NCI-H460 (cell line): ENCODE data around the gene C5orf22. TPM values are rescaled to one million over a fixed set of nuclear protein-coding genes. Genes with fewer than 3 reads are reported as not detected.
A peak's percentile ranks its signal among the peaks of the same experiment; 100 is the strongest.
"Not testable (repeated sequence)": the region's sequence is repeated elsewhere in the genome, so short reads cannot be mapped to it uniquely, and the experiment has no call there.

Experiments
- DNase-seq: peaks from one replicate; pipeline ENCODE4 v3.0.0-alpha.2; 2016; ENCODE audit warnings: low read depth; ENCODE audit errors: extremely low read depth
- polyA plus RNA-seq: library from polyadenylated mRNA; depleted of rRNA; stranded (reverse); fragments of >200 nt; gene quantifications from 2 replicates; pipeline ENCODE4 v1.2.3, GENCODE V29; 2014; cell fraction: nucleus; rRNA removed
- total RNA-seq: library from RNA; depleted of rRNA; stranded (reverse); fragments of >200 nt; shearing (Covaris generic); gene quantifications from 2 replicates; pipeline ENCODE4 v1.2.3, GENCODE V29; 2014; rRNA removed

C5orf22 gene
- total RNA-seq: 24.9 and 31.0 TPM in 2 replicates
- polyA plus RNA-seq: 14.1 and 17.5 TPM in 2 replicates

DNA sequence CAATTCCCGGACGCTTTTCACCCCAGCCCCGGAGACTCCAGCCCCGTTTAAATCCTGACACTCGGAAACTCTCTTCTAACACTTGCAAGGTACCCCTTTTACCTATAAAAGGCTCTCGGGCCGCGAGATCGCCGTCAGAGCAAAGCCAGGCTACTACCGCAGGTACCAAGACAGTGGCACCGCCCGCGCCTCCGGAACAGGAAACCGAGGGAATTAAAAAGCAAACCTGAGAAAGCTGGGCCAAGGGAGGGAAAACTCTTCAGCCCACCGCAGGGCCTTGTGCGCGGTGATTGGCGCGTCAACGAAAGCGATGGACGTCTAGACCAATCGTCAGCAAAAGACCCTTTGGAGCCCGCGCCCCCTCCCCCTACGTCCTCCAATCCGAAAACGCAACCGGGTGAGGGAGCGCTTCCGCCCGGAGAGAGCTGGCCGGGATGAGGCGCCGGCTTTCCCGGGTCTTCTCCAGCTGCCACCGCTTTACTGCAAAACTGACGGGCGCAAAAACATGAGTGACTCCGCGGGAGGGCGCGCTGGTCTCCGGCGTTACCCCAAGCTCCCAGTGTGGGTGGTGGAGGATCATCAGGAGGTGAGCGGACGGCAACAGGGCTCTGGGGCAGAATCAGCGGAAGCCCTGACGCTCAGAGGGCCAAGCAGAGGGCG, at the start of gene C5orf22, which contains the start of gene DROSHA:
TSS of gene C5orf22 (plus strand) at position 414 of the 660 bp plus-strand sequence. CDS start at position 506, 92 bp downstream.
TSS of gene DROSHA (minus strand) at position 206 of the 660 bp plus-strand sequence. CDS start 3,034 bp downstream, outside the sequence.
- DNase-seq: peak; percentile 96

DNA sequence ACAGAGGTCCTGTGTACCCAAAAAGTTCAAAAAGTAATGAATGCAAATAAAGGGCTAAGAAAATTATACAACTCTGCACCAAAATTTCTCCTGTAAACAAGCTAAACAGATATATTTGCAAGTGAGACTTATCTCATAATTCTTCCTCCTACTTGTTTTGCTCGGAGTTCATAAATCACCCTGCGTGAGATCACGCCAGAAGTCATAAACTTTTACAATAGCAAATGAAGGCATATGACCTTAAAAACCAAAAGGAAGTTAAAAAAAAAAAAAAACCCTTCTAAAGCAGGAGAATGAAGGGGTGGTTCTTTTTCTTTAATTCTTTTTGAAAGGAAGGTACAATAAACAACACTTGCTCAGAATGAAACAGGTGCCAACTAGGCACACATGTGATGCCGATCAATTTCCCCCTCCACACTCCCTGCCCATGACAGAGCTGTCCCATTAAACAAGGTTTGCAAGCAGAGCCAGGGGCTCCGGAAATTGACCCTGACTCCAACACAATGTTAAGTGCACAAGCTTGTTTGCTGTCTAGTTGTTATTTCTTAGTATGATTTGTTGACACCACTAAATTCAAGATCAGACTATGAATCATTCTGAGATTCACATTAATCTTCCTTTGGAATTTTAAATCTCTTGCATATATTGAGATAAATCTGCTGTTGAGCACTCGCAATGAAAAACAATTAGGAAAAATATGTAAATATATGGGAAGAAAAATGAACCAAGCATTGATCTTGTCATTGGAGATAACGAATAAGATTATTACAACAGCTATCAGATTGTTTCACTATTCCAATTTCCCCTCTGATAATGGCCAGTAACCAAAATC, 46.5 kb upstream of the C5orf22 start:
- DNase-seq: no peak

DNA sequence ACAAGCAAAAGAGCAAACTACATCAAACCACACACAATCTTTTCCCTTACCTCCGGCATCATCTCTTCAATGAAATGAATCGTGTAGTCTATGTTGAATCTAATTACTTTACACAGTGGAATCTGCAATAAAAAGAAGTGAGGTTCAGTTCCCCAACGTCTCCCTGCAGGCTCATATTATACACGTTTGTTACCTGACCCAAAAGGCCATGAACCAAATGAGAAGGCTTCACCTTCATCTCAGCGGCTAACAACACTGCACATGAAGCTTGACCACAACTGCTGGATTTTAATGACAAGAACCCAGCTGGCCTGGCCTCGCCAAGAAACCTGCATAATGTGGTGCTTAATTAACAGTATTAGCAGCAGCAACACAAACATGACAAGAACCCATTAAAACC, 45.7 kb upstream of the C5orf22 start:
- no peak for DNase-seq

DNA sequence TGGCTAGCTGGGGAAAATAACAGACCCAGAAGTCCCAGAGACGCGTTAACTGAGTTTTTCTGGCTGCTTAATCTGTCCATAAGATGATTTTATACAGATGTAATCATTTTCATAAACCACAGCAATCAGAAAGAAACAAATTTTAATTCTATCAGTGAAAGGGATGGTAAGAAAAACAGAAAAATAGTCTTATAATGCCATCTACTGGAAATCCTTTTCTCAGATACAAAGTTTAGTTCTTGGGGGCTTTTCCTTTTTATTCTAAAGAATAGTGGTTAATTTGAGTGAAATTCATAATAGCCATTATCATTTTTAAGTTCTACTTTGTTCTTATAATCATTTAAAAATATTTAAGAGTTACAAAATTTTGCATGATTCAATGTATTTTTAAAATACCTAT, 44.6 kb upstream of the C5orf22 start:
- no peak for DNase-seq

DNA sequence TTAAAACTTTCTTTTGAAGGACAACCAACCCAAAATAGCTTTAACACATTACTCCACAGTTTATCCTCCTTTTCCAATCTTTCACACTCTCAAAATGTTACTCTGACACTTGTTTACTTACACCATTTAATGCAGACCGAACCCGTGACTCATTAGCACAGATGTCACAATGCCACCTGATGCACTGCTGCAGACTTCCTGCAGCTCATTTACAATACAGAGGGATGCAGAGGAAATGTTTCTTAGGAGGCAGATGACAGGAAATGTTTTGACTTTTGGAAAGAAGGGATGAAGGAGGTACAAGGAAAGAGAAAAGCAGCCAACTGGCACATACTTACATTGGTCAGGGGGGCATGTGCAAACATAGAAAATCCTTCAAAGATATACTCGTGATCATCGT, 39.2 kb upstream of the C5orf22 start:
- DNase-seq: no peak

DNA sequence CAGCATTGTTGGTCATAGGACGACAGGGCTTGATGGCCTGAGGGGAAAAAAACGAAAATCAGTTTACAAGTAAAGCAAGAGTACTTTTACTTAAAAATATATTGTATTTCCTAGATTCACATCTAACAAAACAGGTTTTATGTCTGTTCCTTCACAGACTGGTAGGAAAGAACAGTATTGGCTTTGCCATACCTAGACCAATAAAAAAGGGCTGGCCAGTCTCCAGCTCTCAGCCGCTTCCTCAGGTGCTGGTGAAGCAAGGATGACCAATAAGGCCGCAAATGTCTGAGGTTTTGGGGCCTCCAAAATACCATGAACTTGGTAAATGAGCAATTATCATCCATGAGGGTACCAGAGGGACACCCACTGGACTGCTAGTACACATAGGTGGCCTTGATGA, 36.8 kb upstream of the C5orf22 start:
- no peak for DNase-seq

DNA sequence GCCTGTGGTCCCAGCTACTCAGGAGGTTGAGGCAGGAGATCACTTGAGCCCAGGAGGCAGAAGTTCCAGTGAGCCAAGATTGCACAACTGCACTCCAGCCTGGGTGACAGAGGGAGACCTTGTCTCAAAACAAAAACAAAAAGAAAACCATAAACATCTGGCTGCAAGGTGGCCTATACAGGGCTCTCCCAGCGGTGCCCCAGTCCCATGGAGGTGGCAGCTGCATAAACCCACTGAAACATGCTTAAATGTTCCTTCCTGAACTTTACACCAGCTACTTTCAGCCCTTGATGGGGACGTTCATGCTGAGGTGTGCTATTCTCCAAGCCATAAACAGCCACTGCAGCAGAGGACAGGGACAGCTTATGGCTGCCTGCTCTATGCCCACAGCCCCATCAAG, 35.8 kb upstream of the C5orf22 start:
- DNase-seq: no peak

DNA sequence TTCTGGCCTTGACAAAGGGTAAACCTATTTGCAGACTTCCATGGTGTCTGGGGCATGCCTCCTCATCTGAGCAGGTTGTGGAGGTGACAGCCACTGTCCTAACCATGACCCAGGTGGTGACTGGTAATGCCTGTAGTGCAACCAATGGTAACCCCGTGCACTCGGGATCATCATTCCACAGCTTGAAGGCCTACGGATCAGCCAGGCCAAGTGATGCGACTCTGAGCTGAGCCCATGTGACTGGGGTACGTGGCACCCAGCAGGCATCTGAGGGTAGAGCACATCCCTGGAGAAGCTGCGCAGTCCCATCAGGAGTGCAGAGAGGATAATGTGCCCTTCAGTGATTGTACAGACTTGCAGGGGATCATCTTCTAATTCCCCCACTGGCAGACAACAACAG, 35.2 kb upstream of the C5orf22 start:
- DNase-seq: no peak

DNA sequence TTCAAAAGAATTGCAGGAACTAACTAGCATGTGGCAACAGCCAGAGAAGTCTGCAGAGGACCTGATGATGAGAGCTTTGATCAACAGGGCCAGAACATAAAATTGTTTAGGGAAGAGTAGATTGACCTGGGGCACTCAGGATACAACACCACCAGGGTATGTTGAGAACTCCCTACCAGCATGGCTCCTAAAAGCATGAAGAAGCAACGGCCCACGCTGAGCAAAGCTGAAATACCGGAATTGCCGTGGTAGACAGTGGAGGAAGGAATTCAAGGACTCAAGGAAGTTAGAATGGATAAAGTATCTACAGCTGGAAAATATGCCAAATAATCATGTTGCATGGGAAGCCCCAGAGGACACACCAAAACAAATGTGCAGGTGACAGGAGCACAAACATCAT, 31.8 kb upstream of the C5orf22 start:
- DNase-seq: no peak

DNA sequence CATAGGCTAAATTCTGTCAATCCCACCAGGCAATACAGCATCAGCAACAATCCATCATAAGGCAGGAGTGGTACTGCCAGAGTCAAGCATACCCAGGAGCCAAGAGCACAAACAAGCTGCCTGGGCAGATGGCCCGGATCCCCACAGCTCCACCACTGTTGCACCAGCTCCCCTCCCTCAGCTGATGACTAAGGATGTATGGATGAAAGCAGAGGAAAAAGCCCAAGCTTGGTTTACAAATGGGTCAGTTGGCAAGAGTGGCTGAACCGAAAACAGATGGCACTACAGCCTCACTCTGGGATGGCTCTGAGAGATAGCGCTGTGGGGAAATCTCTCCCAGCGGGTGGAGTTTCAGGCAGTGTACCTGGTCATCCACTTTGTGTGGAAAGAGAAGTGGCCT, 29.6 kb upstream of the C5orf22 start:
- no peak for DNase-seq

DNA sequence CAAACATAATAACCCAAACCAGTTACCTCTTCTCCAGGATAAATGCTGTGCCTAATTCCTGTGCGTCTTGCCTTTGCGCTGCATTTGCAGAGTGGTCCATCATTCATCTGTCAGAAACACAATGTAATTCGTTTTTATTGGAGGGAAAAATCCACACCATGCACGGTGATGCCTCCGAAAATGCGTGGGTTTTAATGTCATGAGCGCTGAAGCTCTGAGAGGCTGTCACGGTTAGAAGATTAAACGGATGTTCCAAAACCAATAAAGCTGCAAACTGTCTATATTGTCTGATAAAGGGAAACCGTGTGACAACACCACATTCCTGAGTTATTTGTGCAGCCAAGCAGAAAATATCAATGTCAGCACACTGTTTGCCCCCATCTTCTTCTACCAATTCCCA, 27.6 kb upstream of the C5orf22 start:
- DNase-seq: no peak

DNA sequence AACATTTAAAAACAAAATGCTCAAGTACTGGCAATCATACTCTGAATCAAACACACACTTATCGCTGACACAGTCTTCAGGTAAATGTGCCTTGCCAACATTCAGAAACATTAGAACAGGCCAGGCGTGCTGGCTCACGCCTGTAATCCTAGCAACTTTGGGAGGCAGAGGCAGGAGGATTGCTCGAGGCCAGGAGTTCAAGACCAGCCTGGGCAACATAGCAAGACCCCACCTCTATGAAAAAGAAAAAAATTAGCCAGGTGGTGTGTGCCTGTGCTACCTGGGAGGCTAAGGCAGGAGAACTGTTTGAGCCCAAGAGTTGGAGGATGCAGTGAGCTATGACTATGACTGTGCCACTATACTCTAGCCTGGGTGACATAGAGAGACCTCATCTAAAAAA, 20.8 kb upstream of the C5orf22 start:
- DNase-seq: no peak

DNA sequence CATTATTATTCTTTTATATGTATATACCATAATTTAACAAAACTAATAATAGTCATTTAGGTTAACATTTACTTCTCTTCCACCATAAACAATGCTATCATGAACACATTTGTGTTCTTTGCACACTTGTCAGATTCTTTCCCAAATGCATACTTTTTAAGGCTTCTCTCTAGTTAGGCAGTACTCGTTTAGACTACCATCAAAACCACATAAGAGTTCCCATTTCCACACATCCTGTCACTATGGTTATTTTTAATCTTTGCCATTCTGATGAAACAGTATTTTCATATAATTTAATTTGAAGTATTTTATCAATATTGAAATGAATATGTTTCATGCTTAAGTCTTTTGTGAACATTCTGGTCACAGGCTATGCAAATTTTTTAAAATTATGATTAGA, 15.3 kb upstream of the C5orf22 start:
- no peak for DNase-seq

DNA sequence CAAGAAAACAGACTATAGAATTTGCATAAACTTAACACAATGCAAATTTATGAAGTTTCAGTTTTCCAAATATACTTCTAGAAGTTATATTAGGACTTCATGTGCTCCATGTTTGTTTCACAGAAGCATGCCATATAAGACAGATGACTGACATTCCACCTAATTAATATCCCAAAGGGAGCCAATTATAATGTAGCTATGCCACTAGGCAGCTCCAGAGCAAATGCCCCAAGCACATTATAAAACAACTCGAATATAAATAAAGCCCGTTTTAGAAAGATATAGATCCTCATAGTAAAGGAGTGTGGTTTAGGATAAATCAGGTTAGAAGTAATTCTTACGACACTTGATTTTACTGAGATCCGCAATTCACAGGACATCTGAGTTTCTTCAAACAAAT, 9.1 kb upstream of the C5orf22 start:
- no peak for DNase-seq

DNA sequence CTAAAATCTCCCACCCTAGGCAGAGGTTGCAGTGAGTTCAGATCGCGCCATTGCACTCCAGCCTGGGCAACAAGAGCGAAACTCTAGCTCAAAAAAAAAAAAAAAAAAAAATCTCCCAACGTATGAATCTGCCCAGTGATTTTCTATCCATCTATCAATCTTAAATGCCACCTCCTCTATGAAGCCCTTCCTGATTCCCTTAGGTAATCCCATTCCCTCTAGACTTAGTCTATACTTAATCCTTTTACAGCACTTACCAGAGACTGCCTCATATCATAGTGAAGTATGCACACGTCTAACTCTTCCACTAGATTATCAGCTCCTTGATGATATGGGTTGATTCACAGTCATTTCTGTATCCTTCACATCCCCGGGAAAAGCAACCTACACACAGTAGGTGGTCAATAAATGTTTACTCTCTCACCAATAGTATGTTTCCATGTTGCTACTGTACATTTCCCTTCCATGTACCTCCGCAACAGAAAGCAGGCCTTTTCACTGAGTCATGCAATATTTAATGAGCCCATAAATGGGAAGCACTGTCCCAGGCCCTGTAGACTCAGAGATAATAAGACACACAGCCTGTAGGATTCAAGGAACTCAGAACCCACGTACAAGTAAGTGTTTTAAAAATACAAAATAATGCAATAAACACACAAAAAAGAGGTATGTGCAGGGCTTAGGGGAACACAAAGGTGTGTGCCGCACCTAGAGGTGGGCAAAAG, 1.4 kb upstream of the C5orf22 start:
- DNase-seq: no peak

DNA sequence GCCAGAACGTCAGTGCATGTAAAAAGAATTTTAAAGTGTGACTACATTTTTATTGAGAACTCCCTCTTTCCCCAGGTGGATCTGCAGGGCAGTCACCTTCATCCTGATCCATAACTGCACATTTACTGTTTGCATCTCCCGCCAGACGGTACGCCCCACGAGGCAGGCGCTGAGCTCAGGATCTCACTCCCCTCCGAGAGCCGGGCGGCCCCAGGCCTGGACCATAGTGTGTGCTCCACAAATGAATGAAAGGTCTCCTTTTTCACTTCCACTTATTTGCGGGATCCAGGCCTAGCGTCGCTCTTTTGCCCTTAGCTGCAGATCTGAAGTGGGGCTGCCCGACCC, 586 bp upstream of the C5orf22 start:
- no peak for DNase-seq

DNA sequence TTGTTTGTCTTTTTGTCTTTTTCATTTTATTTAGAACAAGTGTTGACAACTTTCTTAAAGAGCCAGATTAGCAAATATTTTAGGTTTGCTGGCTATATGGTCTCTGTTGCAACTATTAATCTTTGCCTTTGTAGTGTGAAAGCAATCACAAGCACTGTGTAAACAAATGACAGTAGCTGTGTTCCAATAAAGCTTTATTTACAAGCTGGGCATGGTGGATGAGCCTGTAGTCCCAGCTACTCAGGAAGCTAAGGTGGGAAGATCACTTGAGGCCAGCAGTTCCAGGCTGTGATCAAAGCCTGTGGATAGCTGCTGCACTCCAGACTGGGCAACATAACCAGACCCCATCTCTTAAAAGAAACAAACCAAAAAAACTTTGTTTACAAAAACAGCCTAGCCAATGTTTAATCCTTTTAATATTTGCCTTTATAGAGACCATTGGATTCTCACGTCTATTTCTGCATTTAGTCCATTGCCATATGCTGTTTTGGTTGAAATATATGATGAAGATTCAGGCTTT, 2.5 kb downstream of the C5orf22 start:
- DNase-seq: no peak

DNA sequence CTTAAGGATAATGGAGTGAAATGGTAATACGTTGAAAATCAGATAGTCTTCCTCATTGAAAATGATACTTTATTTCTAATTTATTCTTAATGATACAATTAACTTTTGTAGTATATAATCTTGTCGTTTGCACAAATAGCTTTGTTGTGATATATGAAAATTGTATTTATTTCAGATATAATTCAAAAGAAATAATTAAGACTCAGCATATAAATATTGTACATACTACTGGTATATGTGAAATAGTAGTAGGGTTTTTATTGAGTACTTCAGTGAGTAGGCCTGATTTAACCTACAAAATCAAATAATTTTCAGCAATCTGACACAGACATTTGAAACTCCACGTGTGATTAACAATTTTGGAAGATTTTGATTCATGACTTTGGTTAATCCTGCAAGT, 4.8 kb downstream of the C5orf22 start:
- DNase-seq: no peak

DNA sequence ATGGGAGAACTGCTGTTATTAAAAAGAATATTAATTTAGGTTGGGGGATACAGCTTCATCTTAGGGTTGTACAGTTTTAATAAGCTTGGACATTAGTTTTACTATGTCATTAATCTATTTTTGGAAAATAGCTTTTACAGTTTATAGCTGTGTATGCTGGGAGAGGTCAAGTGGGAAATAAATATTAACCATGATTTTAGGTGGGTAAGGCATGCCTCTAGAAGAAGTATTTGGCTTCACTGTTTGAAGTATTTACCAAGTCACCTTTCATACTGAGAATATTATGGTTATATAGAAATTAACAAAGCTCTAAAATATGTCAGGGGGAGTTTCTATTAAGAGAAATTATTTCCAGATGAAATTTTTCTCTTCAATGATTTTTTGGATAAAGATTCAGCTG, 5.2 kb downstream of the C5orf22 start:
- no peak for DNase-seq

DNA sequence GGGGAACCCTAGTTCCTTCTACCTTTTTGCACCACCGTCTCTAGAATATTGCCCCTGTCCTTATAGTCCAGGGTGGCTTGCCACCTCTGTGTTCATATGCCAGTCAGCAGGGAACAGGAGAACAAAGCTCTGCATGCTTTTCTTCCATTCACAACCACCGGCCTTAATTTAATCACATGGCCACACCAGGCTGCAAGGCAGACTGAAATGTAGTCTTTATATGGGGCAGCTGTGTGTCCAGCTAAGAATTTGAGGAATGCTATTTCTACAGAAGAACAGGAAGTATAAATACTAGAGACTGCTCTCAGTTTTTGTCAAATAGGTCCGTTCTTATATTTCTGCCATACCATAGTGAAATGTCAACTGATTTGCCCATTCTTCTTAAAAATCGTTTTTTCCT, 5.8 kb downstream of the C5orf22 start:
- no peak for DNase-seq

DNA sequence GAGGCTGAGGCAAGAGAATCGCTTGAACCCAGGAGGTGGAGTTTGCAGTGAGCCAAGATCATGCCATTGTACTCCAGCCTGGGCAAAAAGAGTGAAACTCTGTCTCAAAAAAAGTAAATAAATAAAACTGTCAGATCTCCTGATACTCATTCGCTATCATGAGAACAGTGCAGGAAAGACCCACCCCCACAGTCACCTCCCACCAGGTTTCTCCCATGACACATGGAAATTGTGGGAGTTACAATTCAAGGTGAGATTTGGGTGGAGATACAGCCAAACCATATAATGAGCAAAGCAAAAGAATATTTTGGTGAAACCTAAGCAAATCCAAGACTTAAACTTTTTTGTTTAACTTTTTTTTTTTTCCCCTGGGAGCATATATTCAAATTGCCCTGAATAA, 17.0 kb downstream of the C5orf22 start:
- not testable (repeated sequence) for DNase-seq
